Measurements from ENCODE around the gene KIRREL1.

KIRREL1 gene

DNA sequence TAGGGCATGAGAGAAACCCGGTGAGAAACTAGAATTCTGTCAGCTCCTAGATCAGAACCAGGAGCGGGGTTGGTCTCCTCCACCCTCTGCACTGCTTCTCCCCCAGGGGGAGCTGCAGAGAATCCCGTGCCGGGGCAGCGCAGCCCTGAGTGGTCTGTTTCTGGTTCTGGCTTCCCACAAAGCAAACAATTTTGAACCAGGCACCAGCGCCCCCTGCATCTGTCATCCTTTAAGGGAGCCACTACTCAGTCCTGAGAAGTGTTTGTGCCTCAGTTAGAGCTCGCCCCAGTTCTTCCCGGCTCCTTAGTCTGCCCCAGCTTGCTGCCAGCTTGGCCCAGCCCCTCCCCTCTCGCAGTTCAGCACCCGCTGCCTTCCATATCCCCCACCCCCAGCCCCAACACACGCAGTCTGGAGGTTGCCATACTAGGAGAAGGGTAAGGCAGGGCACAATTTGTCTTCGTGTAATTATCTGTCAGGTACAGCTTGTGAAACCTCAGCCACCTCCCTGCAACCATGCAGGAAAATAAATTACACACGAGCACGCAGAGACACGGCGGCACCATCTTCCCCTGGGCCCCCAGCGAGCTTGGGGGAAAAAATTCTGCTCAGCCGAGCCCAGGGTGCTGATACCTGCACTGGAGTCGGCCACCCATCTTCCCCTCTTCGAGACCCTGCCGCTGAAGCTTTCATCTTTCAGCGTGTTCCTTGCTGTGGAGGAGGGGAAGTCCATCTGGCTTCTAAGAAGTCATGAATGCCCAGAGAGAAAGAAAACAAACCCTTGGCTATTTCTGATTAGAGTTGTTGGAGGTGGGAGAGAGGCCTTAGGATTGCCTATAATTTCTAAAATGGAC lies 124.6 kb downstream of the KIRREL1 start:
- H3K79me2 ChIP-seq (ENCODE audit: control insufficient read depth, low read length), result no peaks in the 10 kb centered on the region
- no peaks in the 10 kb centered on the region for H3K36me3 ChIP-seq (ENCODE audit: control insufficient read depth, low read length)
- no peaks in the 10 kb centered on the region for H3F3A ChIP-seq (ENCODE audit: control insufficient read depth, insufficient read depth)
- H3K9me2 ChIP-seq (replicated peaks; ENCODE audit: control insufficient read depth, low read length), result no peaks in the 10 kb centered on the region
- H3K4me1 ChIP-seq (ENCODE audit: control insufficient read depth, low read length), result peaks cover 15% of the 10 kb centered on the region
- no peak overlapping the region for H3K27ac ChIP-seq (ENCODE audit: low read depth, low read length)
- peaks cover 47% of the 10 kb centered on the region for H3K27me3 ChIP-seq (ENCODE audit: control insufficient read depth, low read length)
- no peak overlapping the region for H3K4me3 ChIP-seq (ENCODE audit: low read length)
- TF ChIP-seq EZH2phosphoT487 (IDR thresholded peaks at IDR 0.05; ENCODE audit: borderline replicate concordance, low read length), result no peak
- peak; percentile 71 for TF ChIP-seq CTCF (IDR thresholded peaks at IDR 0.05; ENCODE audit: low read depth, low read length, poor library complexity, severe bottlenecking)
- no peak overlapping the region for H3K4me2 ChIP-seq (ENCODE audit: low read length)
- no peaks in the 10 kb centered on the region for H3K9me3 ChIP-seq (ENCODE audit: control insufficient read depth, insufficient read depth, low read length)
- no peaks in the 10 kb centered on the region for H4K20me1 ChIP-seq (ENCODE audit: control insufficient read depth, insufficient read depth, low read depth, low read length)

DNA sequence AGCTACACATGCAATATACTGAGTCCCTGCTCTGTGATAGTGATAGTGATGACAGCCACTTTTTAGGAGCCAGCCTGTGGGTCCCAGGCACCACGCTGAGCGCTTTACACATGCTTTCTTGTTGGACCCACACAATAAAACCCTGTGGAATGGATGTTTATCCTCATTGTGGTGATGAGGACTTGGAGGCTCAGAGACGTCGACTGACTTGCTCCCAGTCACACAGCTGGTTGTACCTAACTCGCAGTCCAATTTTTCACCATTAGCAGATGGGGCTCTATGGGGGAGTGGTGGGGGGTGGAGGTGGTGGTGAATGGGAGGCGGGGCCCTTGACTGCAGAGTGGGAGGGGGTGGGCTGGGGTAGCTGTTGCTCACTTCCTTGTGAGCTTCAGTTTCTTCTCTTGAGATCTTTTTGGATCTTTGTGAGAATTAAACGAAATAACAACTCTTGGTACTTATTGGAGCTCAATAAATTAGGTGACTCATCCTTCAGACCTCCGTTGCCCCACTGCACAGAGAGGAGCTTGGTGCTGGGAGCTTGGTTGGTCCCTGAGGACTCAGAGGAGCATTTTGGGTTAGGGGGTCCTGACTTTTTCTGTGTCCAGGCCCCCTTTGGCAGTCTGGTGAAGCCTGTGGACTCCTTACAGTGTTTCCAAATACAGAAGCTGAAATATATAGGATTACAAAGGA lies 125.4 kb downstream of the KIRREL1 start:
- Histone ChIP-seq H4K20me1 (ENCODE audit: control insufficient read depth, insufficient read depth, low read depth, low read length) (no peaks in the 10 kb centered on the region), H3K9me3 (ENCODE audit: control insufficient read depth, insufficient read depth, low read length) (no peaks in the 10 kb centered on the region), H3K4me1 (ENCODE audit: control insufficient read depth, low read length) (peaks cover 9% of the 10 kb centered on the region), H3K4me3 (ENCODE audit: low read length) (no peak overlapping the region), H3F3A (ENCODE audit: control insufficient read depth, insufficient read depth) (no peaks in the 10 kb centered on the region), H3K79me2 (ENCODE audit: control insufficient read depth, low read length) (no peaks in the 10 kb centered on the region), H3K36me3 (ENCODE audit: control insufficient read depth, low read length) (no peaks in the 10 kb centered on the region), H3K27me3 (ENCODE audit: control insufficient read depth, low read length) (peaks cover 46% of the 10 kb centered on the region), H3K27ac (ENCODE audit: low read depth, low read length) (no peak overlapping the region), H3K4me2 (ENCODE audit: low read length) (no peak overlapping the region), H3K9me2 (replicated peaks; ENCODE audit: control insufficient read depth, low read length) (no peaks in the 10 kb centered on the region)
- TF ChIP-seq EZH2phosphoT487 (IDR thresholded peaks at IDR 0.05; ENCODE audit: borderline replicate concordance, low read length) (no peak), CTCF (IDR thresholded peaks at IDR 0.05; ENCODE audit: low read depth, low read length, poor library complexity, severe bottlenecking) (no peak)

GRCh38 chr1:158119976-158120653 lies 126.7 kb downstream of the KIRREL1 start:
- Histone ChIP-seq H4K20me1 (ENCODE audit: control insufficient read depth, insufficient read depth, low read depth, low read length) (no peaks in the 10 kb centered on the region), H3K9me3 (ENCODE audit: control insufficient read depth, insufficient read depth, low read length) (no peaks in the 10 kb centered on the region), H3K27me3 (ENCODE audit: control insufficient read depth, low read length) (peaks cover 50% of the 10 kb centered on the region), H3F3A (ENCODE audit: control insufficient read depth, insufficient read depth) (no peaks in the 10 kb centered on the region), H3K36me3 (ENCODE audit: control insufficient read depth, low read length) (no peaks in the 10 kb centered on the region), H3K4me2 (ENCODE audit: low read length) (no peak overlapping the region), H3K4me3 (ENCODE audit: low read length) (no peak overlapping the region), H3K79me2 (ENCODE audit: control insufficient read depth, low read length) (no peaks in the 10 kb centered on the region), H3K4me1 (ENCODE audit: control insufficient read depth, low read length) (0 out of 2 replicates have a peak, but pooled peaks cover 4% of the 10 kb centered on the region), H3K27ac (ENCODE audit: low read depth, low read length) (no peak overlapping the region), H3K9me2 (replicated peaks; ENCODE audit: control insufficient read depth, low read length) (no peaks in the 10 kb centered on the region)
- TF ChIP-seq CTCF (IDR thresholded peaks at IDR 0.05; ENCODE audit: low read depth, low read length, poor library complexity, severe bottlenecking) (no peak), EZH2phosphoT487 (IDR thresholded peaks at IDR 0.05; ENCODE audit: borderline replicate concordance, low read length) (no peak)
